ENCODE measurements around the gene SAC3D1.
A peak's percentile ranks its signal among the peaks of the same experiment; 100 is the strongest.

Gene SAC3D1

GRCh38 chr11:65027213-65028067 is 13.6 kb upstream of the SAC3D1 start, which contains the start of gene SNX15:
TSS of gene SNX15 (plus strand) at chr11:65027439. CDS start at chr11:65027538, 99 bp downstream.
- peak; percentile 93 to 96 for DNase-seq

- DNase-seq = no peak
Measured at GRCh38 chr11:65032216-65032615, 8.8 kb upstream of the SAC3D1 start.

GRCh38 chr11:65034423-65034822 is 6.6 kb upstream of the SAC3D1 start:
- no peak for DNase-seq

GRCh38 chr11:65035579-65035978 is 5.4 kb upstream of the SAC3D1 start:
- no peak for DNase-seq

GRCh38 chr11:65036931-65037330 is 4.1 kb upstream of the SAC3D1 start:
- no peak for DNase-seq

- DNase-seq = no peak
Measured at GRCh38 chr11:65040520-65040846, 527 bp upstream of the SAC3D1 start.

- no peak for DNase-seq
Measured at GRCh38 chr11:65042891-65043290, 1.9 kb downstream of the SAC3D1 start.

GRCh38 chr11:65043881-65044501 is 3.0 kb downstream of the SAC3D1 start:
- DNase-seq = no peak

- no peak for DNase-seq
Measured at GRCh38 chr11:65045061-65045460, 4.1 kb downstream of the SAC3D1 start.

GRCh38 chr11:65045728-65046127 is 4.7 kb downstream of the SAC3D1 start:
- DNase-seq = no peak

GRCh38 chr11:65047581-65048422 is 6.8 kb downstream of the SAC3D1 start:
- no peak for DNase-seq

GRCh38 chr11:65051398-65051858 is 10.4 kb downstream of the SAC3D1 start:
- no peak for DNase-seq

GRCh38 chr11:65053827-65054508 is 13.0 kb downstream of the SAC3D1 start:
- DNase-seq = no peak

- no peak for DNase-seq
Measured at GRCh38 chr11:65055538-65055937, 14.5 kb downstream of the SAC3D1 start.

GRCh38 chr11:65056999-65057398 is 16.0 kb downstream of the SAC3D1 start:
- no peak for DNase-seq

GRCh38 chr11:65057526-65057925 is 16.5 kb downstream of the SAC3D1 start:
- no peak for DNase-seq

GRCh38 chr11:65058012-65058411 is 17.0 kb downstream of the SAC3D1 start:
- no peak for DNase-seq

- DNase-seq = no peak
Measured at GRCh38 chr11:65058419-65059054, 17.5 kb downstream of the SAC3D1 start, which contains the start of gene NAALADL1. TSS of gene NAALADL1 (minus strand) at chr11:65058553. CDS start at chr11:65058521, 32 bp downstream.

- no peak for DNase-seq
Measured at GRCh38 chr11:65059523-65059922, 18.5 kb downstream of the SAC3D1 start.

- DNase-seq = no peak
Measured at GRCh38 chr11:65059959-65060824, 19.2 kb downstream of the SAC3D1 start.

- DNase-seq = no peak
Measured at GRCh38 chr11:65060913-65061408, 20.0 kb downstream of the SAC3D1 start.

Measured in NCI-H187 (cell line).